Right kidney (tissue), 9 donors: Measurements from ENCODE around the gene GTF3C1.
"Not testable (repeated sequence)": the region's sequence is repeated elsewhere in the genome, so short reads cannot be mapped to it uniquely, and the experiment has no call there.

Experiments
- DNase-seq: peaks from one replicate; pipeline ENCODE4 v3.0.0-alpha.2; 2016
- long read RNA-seq, 8 donors: transcript quantifications; one replicate each; lab custom pipeline, GENCODE V29; 2026

The GTF3C1 gene
- long read RNA-seq, donor 1, transcript GTF3C1-205 (1 exons, 2,798 nt): major isoform, 18 of 18 reads
- long read RNA-seq, donor 1, partial matches to known transcripts: 0 of 18 reads
- long read RNA-seq, donor 1, other reads (novel, unspliced or antisense): 0 of 18 reads
- long read RNA-seq, donor 2, transcript GTF3C1-205 (1 exons, 2,798 nt): major isoform, 9 of 9 reads
- long read RNA-seq, donor 2, partial matches to known transcripts: 0 of 9 reads
- long read RNA-seq, donor 2, other reads (novel, unspliced or antisense): 0 of 9 reads
- long read RNA-seq, donor 3, full-length matches to known transcripts: 17 of 22 reads
- long read RNA-seq, donor 3, partial matches to known transcripts: 5 of 22 reads
- long read RNA-seq, donor 3, other reads (novel, unspliced or antisense): 0 of 22 reads
- long read RNA-seq, donor 4, transcript GTF3C1-205 (1 exons, 2,798 nt): major isoform, 19 of 38 reads
- long read RNA-seq, donor 4, partial matches to known transcripts: 18 of 38 reads
- long read RNA-seq, donor 4, other reads (novel, unspliced or antisense): 0 of 38 reads
- long read RNA-seq, donor 5, full-length matches to known transcripts: 18 of 33 reads
- long read RNA-seq, donor 5, partial matches to known transcripts: 15 of 33 reads
- long read RNA-seq, donor 5, other reads (novel, unspliced or antisense): 0 of 33 reads
- long read RNA-seq, donor 6, transcript GTF3C1-205 (1 exons, 2,798 nt): major isoform, 20 of 25 reads
- long read RNA-seq, donor 6, partial matches to known transcripts: 5 of 25 reads
- long read RNA-seq, donor 6, other reads (novel, unspliced or antisense): 0 of 25 reads
- long read RNA-seq, donor 7: 0 reads
- long read RNA-seq, donor 8, transcript GTF3C1-205 (1 exons, 2,798 nt): major isoform, 20 of 21 reads
- long read RNA-seq, donor 8, partial matches to known transcripts: 0 of 21 reads
- long read RNA-seq, donor 8, other reads (novel, unspliced or antisense): 0 of 21 reads

GRCh38 chr16:27549746-27550581 lies at the start of gene GTF3C1, which contains the start of gene KATNIP:
Gene GTF3C1 (minus strand): TSS chr16:27549913. CDS start chr16:27549890, 23 bp downstream.
Gene KATNIP (plus strand): TSS chr16:27550144. CDS start chr16:27550171, 27 bp downstream.
- peak; percentile 96 for DNase-seq

DNA sequence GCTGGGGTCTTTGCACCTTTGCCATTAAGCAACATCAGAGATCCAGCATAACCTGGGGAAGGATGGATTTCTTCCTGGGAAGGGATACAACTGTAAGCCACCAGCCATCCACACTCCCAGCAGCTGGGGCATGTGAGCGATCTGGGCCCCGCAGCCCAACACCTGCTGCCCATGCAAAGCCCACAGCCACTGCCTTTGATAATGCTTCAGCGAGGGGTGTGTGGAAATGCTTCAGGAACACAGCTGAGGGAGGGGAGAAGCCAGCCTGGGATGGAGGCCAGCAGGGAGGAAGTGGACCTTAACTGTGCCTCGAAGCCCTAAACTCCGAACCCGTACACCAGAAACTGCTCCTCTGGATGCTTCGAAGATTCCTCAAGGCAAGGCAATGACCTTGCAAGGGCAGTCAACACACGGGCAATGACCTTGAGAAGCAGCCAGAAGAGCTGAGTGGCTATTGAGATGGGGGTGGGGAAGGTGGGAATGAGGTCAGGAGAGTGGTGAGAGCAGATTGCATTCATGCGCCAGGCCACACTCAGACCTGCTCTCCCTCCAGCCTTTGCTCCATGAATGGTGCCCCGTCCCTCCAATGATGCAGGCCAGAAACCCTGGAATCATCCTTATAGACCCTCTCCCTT lies 49.3 kb upstream of the GTF3C1 start:
- DNase-seq: no peak

- no peak for DNase-seq
Observed at GRCh38 chr16:27598220-27598619, 48.5 kb upstream of the GTF3C1 start.

GRCh38 chr16:27597361-27597760 lies 47.6 kb upstream of the GTF3C1 start:
- no peak for DNase-seq

GRCh38 chr16:27596411-27596810 lies 46.7 kb upstream of the GTF3C1 start:
- no peak for DNase-seq

DNA sequence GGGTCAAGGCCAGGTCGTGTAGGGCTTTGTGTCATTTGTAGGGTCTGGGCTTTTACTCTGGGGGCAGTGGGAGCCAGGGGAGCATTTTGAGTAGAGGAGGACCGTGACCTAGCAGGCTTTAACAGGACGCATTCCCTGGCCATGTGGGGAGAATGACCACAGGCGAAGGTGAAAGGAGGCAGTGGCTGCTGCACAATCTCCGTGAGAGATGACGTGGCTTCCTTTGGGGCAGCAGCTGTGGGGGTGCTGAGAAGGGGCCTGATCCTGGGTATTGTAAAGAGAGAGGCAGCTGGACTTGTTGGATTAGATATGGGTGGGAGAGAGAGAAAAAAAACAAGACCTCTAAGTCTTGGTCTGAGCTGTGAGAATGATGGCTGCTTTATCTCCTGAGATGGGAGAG lies 46.3 kb upstream of the GTF3C1 start:
- DNase-seq: no peak

DNA sequence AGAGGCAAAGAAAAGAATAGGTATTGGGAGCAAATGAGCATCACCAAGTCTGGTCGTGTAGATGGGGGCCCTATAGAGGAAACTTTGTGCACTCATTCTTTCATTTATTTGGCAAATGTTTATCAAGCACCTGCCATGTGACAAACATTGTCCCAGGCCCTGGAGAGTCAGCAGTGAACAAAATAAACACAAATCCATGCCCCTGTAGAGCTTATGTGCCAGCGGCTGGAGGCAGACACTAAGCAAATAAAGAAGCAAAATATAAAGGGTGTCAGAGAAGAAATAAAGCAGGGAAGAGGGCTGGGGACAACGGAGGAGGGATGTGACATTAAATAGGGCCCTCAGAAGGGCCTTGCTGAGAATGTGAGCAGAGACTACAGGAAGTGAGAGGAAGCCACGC lies 45.8 kb upstream of the GTF3C1 start:
- no peak for DNase-seq

- DNase-seq: no peak
Observed at GRCh38 chr16:27591837-27592236, 42.1 kb upstream of the GTF3C1 start.

- DNase-seq: no peak
Observed at GRCh38 chr16:27588057-27588456, 38.3 kb upstream of the GTF3C1 start.

DNA sequence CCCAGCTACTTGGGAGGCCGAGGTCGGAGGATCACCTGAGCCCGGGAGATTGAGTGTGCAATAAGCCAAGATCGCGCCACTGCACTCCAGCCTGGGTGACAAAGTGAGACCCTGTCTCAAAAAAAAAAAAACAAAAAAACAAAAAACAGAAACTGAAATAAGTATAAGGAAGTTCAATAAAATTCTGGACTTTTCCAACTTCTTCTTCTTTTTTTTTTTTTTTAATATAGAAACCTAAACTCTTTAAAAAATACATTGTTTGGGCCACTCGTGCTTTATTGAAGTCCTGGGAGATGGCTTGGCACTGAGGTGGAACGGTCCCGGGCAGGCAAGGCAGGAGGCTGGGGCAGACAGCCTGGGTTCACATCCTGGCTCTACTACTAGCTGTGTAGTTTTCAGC lies 37.0 kb upstream of the GTF3C1 start:
- no peak for DNase-seq

DNA sequence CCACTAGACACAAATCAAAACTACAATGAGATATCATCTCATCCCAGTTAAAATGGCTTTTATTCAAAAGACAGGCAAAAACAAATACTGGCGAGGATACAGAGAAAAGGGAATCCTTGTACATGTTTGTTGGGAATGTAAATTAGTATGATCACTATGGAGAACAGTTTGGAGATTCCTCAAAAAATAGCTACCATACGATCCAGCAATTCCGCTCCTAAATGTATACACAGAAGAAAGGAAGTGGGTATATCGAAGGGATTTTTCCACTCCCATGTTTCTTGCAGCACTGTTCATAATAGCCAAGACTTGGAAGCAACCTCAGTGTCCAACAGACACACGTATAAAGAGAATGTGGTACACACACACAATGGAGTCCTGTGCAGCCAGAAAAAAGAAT lies 35.5 kb upstream of the GTF3C1 start:
- DNase-seq: no peak

DNA sequence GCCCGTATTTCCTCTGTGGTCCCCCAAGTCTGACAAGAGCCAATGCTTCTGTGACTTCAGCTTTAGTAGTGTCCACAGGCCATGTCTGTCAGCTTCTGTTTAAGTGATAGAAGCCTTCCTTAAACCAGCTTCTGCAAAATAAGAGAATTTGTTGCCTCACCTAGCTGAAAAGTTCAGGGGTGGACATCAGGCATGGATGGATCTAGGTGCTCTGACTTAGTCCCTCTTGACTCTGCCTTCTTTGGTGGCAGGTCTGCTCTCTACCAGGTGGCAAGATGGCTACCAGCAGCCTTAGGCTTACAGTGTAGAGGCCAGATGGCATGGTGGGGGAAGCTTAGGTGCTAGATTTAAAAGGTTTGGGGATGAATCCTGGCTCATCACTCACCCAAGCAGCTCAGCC lies 33.9 kb upstream of the GTF3C1 start:
- no peak for DNase-seq

DNA sequence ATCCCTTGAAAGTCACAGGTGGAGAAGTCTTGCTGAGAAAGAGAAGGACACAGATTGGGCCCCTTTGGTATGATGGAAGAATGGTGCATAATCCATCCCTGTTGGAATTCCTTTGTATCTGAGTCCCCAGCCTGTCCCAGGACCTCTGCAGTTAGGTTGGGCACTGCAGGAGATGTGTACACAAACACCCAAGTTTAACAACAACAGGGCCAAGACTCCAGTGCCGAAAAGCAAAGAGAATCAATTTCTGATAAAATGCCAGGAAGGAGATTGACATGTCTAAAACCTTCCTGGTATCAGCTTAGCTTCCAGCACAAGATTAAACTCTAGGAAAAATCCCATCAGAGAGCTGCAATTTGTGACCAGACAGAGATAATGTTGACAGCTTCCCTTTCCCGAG lies 33.2 kb upstream of the GTF3C1 start:
- no peak for DNase-seq

DNA sequence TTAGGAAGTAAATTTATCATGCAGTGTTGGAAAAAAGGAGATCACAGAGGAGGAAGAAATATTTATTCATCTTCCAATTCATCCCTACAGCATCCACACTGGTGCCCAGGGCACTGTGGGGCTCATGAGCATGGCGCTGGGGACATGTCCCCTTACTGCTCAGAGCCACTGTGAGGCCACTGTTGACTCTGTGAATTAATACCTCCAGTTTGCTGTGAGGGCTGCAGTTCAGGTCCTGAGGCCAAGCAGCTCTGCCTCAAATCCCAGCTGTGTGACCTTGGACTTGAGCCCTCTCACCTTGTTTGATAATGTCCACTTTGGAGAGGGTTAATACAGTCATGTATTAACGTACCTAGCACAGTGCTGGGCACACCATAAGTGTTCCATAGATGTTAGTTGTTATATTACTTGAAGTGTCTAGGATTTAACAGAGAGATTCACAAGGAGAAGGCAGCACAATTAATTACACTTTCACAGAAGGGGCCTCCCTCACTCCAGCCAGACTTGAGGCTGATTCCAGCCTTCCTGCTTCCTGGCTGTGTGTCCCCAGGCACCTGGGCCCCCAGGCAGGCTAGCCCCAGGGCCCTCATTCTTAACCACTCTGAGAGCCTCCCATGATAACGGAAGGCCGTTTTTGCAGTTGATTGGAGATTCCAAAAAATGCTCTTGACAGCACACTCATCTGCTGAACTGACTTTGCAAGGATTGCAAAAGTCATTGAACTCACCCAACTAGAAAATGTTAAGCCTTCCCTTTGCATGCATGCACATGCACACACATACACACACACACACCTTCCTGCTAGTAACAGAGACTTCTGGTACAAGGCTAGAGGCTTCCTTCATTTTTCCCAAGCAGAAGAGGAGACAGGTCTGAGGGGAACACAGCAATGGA lies 29.6 kb upstream of the GTF3C1 start:
- DNase-seq: no peak

DNA sequence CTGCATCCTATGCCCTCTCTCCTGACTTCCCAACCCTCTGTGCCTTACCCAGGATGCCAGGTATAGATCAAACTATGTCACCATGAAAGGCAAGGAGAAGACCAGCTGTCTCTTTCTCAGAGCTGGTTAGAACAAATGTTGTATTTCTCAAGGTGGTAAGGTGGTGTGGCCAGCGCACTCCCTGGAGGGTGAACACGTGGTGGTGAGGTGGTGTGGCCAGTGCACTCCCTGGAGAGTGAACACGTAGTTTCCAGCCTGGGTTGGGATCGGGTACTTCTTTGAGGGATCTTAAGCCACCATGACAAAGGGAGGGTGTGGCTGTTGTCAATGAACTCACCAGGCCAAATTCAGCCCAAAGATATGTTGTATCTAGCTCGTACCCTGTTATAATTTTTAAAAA lies 27.0 kb upstream of the GTF3C1 start:
- no peak for DNase-seq

DNA sequence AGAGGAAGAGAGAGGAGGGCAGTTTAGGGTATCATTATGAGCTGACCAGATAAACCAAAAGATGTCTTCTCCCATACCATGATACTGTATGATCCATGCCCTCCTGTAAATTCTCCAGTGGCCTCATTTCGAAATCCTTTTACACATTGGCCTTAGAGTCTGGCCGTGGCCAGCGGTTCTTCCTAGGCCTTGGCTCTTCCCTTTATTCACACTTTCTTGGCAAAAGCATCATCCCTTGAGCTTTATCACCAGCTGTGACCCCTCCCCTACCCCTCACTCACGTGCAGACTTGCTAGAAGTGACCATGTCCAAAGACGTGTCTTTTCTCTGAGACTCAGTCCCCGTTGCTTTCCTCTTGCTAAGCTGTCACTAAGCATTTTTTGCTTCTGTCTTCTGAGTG lies 23.0 kb upstream of the GTF3C1 start:
- DNase-seq: no peak

DNA sequence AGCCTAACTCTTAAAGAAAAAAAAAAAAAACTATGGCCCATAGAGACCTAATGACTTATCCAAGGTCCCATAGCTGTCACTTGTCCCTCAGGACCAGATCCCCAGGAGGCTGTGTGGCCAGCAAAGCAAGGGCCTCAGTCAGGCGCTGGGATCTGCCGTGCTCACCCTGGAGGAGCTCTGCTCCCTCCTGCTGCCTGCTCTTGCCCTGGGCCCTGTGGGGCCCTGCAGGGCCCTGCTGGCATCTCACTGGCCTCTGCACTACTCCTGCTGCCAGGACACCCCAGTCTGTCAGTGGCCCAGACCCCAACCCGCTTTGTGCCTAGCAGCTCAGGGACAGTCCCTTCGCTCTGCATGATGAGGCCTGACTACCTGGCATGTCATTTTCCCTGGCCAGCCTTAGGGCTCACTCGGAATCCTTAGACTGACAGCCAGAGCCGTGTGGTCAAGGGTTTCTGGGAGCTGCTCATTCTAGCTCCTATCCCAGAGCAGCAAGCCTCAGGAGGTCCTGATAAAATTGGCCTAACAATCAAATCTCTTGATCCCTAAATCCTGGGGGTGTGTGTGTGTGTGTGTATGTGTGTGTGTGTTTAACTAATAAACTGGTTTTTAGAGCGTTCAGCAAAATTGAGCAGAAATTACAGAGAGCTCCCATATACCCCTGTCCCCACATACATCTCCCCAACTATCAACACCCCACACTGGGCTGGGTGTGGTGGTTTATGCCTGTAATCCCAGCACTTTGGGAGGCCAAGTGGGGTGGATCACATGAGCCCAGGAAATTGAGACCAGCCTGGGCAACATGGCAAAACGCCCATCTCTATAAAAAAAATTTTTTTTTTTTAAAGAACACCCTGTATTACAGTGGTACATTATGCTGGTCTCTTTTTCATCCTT lies 22.0 kb upstream of the GTF3C1 start:
- no peak for DNase-seq

DNA sequence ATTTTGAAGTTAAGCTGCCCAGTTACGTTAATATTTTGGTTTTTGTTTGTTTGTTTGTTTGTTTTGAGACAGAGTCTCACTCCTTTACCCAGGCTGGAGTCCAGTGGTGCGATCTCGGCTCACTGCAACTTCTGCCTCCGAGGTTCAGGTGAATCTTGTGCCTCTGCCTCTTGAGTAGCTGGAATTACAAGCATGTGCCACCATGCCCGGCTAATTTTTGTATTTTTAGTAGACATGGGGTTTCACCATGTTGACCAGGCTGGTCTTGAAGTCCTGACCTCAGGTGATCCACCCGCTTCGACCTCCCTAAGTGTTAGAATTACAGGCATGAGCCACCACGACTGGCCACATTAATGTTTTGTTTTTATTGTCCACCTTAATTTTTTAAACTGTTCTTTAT lies 21.3 kb upstream of the GTF3C1 start:
- DNase-seq: not testable (repeated sequence)

DNA sequence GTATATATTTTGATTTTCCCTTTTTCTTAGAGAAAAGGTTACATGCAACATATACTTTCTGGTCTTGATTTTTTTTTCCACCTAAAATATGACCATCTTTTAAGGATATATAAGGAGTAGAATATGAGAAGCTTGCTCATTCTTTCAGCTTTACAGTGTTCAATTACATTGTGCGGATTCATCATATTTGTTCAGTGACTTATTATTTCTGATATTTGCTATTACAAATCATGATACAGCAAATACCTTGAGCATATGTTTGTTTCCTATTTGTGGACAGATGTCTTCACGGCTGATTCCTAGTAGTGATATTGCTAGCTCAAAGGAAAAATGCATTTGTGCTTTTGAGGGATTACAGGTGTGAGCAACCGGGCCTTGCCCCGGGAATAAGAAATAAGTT lies 18.4 kb upstream of the GTF3C1 start:
- no peak for DNase-seq

GRCh38 chr16:27566417-27566816 lies 16.7 kb upstream of the GTF3C1 start:
- no peak for DNase-seq
